HG03469 (cell line): ENCODE results near the gene MAST1.
"Not testable (repeated sequence)": the region's sequence is repeated elsewhere in the genome, so short reads cannot be mapped to it uniquely, and the experiment has no call there.

Source experiments
- ATAC-seq: cut with Tn5 transposase; IDR thresholded peaks from one replicate; pipeline ENCODE4 v1.9.1; 2021; ENCODE audit warnings: mild to moderate bottlenecking, moderate library complexity, moderate number of reproducible peaks; ENCODE audit not compliant: unreplicated experiment

MAST1 gene

GRCh38 chr19:12800923-12801465, 37.3 kb upstream of the MAST1 start:
- no peak for ATAC-seq

- no peak for ATAC-seq
Measured at GRCh38 chr19:12801466-12802266, 36.6 kb upstream of the MAST1 start, which contains the start of the genes PRDX2 and THSD8. PRDX2 (minus strand) TSS chr19:12801800; CDS start chr19:12801261, 539 bp downstream. THSD8 (plus strand) TSS chr19:12802069; CDS start chr19:12802072, 3 bp downstream.

GRCh38 chr19:12802267-12803106, 35.8 kb upstream of the MAST1 start:
- ATAC-seq: no peak

- no peak for ATAC-seq
Measured at GRCh38 chr19:12804051-12804450, 34.3 kb upstream of the MAST1 start.

GRCh38 chr19:12806242-12807081, 31.9 kb upstream of the MAST1 start, which contains the start of gene RNASEH2A:
RNASEH2A (plus strand) TSS chr19:12806584; CDS start chr19:12806674, 90 bp downstream.
- ATAC-seq: peak; percentile 39

GRCh38 chr19:12815088-12815487, 23.2 kb upstream of the MAST1 start:
- ATAC-seq: no peak

GRCh38 chr19:12817188-12817587, 21.1 kb upstream of the MAST1 start:
- ATAC-seq: not testable (repeated sequence)

GRCh38 chr19:12817810-12818209, 20.5 kb upstream of the MAST1 start:
- ATAC-seq: not testable (repeated sequence)

- no peak for ATAC-seq
Measured at GRCh38 chr19:12821761-12822160, 16.6 kb upstream of the MAST1 start.

- no peak for ATAC-seq
Measured at GRCh38 chr19:12825254-12826131, 12.8 kb upstream of the MAST1 start.

GRCh38 chr19:12828494-12828893, 9.8 kb upstream of the MAST1 start:
- no peak for ATAC-seq

GRCh38 chr19:12833418-12833737, 4.9 kb upstream of the MAST1 start:
- no peak for ATAC-seq

- ATAC-seq: no peak
Measured at GRCh38 chr19:12833738-12834565, 4.4 kb upstream of the MAST1 start.

GRCh38 chr19:12834566-12834943, 3.8 kb upstream of the MAST1 start, which contains the start of gene RTBDN:
RTBDN (minus strand) TSS chr19:12834579; CDS start chr19:12829979, 4,600 bp downstream.
- ATAC-seq: no peak

- no peak for ATAC-seq
Measured at GRCh38 chr19:12834976-12835757, 3.1 kb upstream of the MAST1 start.

GRCh38 chr19:12836529-12836863, 1.8 kb upstream of the MAST1 start:
- ATAC-seq: no peak

GRCh38 chr19:12837225-12837624, 1.1 kb upstream of the MAST1 start:
- ATAC-seq: no peak
